ENCODE measurements around the gene PSMB1. TPM values are rescaled to one million over a fixed set of nuclear protein-coding genes. Genes with fewer than 3 reads are reported as not detected.

The PSMB1 gene
- total and polyA plus RNA-seq, 9 of the 15 experiments (the other 6 are each of a cell fraction or from before 2014, with no cell fraction given) = 447 to 2,953 (median 884) TPM

- TF ChIP-seq RREB1 (CRISPR knock-in tag; IDR thresholded peaks at IDR 0.05) (0 out of 2 replicates have a peak, but pooled peaks have one; percentile 16), TAF7 (tag; IDR thresholded peaks at IDR 0.05) (no peak), ZNF280B (CRISPR knock-in tag; IDR thresholded peaks at IDR 0.05) (no peak), SNAPC5 (CRISPR knock-in tag; IDR thresholded peaks at IDR 0.05) (no peak), ZNF707 (CRISPR knock-in tag; conservative IDR thresholded peaks at IDR 0.05) (no peak), NR4A1 (CRISPR knock-in tag; IDR thresholded peaks at IDR 0.05) (no peak), NR4A1 (tag; IDR thresholded peaks at IDR 0.05) (0 out of 2 replicates have a peak, but pooled peaks have one; percentile 62), COPS2 (conservative IDR thresholded peaks at IDR 0.05) (no peak), GATAD2A (IDR thresholded peaks at IDR 0.05) (no peak), CXXC5 (CRISPR knock-in tag; IDR thresholded peaks at IDR 0.05) (peak; percentile 93), E2F8 (IDR thresholded peaks at IDR 0.05; ENCODE audit: low read depth, partially characterized antibody) (peak; percentile 81), FOXK1 (CRISPR knock-in tag; IDR thresholded peaks at IDR 0.05; ENCODE audit: borderline replicate concordance) (0 out of 2 replicates have a peak, but pooled peaks have one; percentile 26), U2AF2 (optimal IDR thresholded peaks at IDR 0.05; ENCODE audit: low read depth, low read length) (no peak), HNRNPH1 (optimal IDR thresholded peaks at IDR 0.05; ENCODE audit: low read depth, low read length) (no peak), U2AF1 (optimal IDR thresholded peaks at IDR 0.05; ENCODE audit: low read depth, low read length) (peak; percentile 70), NEUROD1 (IDR thresholded peaks at IDR 0.05; ENCODE audit: borderline replicate concordance, low read depth, low read length, partially characterized antibody) (no peak)
Measured at GRCh38 chr6:170584181-170584953, 31.3 kb upstream of the PSMB1 start, which contains the start of gene PDCD2 (continued).

Measured in K562 (cell line).